Thyroid gland (tissue), 4 donors: ENCODE results near the gene CDKN2C. TPM values are rescaled to one million over a fixed set of nuclear protein-coding genes. Genes with fewer than 3 reads are reported as not detected.
"Not testable (repeated sequence)": the region's sequence is repeated elsewhere in the genome, so short reads cannot be mapped to it uniquely, and the experiment has no call there.

Experiments used
- DNase-seq, 2 donors: peaks; one replicate each; pipeline ENCODE4 v3.0.0-alpha.2; 2019
- H3K27ac ChIP-seq, 3 donors: fragments of 200-600 bp; sonication (generic); 1 replicate in 2 of 3; 2 replicates in 1 of 3; pipeline ENCODE4 v1.5.1; 2016 to 2019; ENCODE audit warnings: mild to moderate bottlenecking in 1 of 3, moderate library complexity in 1 of 3
- H3K27me3 ChIP-seq: fragments of 200-600 bp; sonication (generic); one replicate; pipeline ENCODE4 v1.5.1; 2019
- H3K36me3 ChIP-seq, 2 donors: fragments of 200-600 bp; sonication (generic); one replicate each; pipeline ENCODE4 v1.5.1; 2016 to 2019
- H3K4me1 ChIP-seq, 2 donors: fragments of 200-600 bp; sonication (generic); one replicate each; pipeline ENCODE4 v1.5.1; 2017 to 2019
- H3K4me3 ChIP-seq, 3 donors: fragments of 200-600 bp; sonication (generic); replicated peaks in 1 of 3; 1 replicate in 2 of 3; 2 replicates in 1 of 3; pipeline ENCODE4 v1.5.1; 2016; ENCODE audit warnings: mild to moderate bottlenecking in 1 of 3
- H3K9me3 ChIP-seq: fragments of 200-600 bp; sonication (generic); one replicate; pipeline ENCODE4 v1.5.1; 2017
- CTCF ChIP-seq, 6 experiments: fragments of 200-600 bp in 3 of 6; fragments of 450-650 bp in 3 of 6; sonication (generic) in 3 of 6; IDR thresholded peaks; one replicate each; pipeline ENCODE4 v1.5.1; 2016 to 2019; ENCODE audit warnings: antibody characterized with exemption in 6 of 6, mild to moderate bottlenecking in 2 of 6, inconsistent platforms in 1 of 6, moderate library complexity in 1 of 6
- POLR2A ChIP-seq, 2 donors: fragments of 450-650 bp; IDR thresholded peaks; one replicate each; pipeline ENCODE4 v1.6.1; 2017; ENCODE audit warnings: antibody characterized with exemption in 2 of 2, mild to moderate bottlenecking in 2 of 2, moderate library complexity in 1 of 2
- WGBS, 2 donors: methylation state at CpG; one replicate each; pipeline ENCODE4 v1.1.5; 2017; 5-methylcytosine and 5-hydroxymethylcytosine counted together
- intact Hi-C: fragments of 100-400 bp; cut with DNase I; formaldehyde crosslinking; loops from one replicate; pipeline ENCODE4 v1.15.1; 2023
- total RNA-seq, 4 donors: library from RNA; depleted of rRNA; stranded (reverse); fragments of >200 nt; gene quantifications; one replicate each; pipeline ENCODE4 v1.2.3, GENCODE V29; 2016

The CDKN2C gene
- total RNA-seq, 4 donors from 2014 or later: 10.3 to 21.6 (median 11.6) TPM

- Histone ChIP-seq H3K27me3 (no peaks in the 10 kb centered on the region), H3K27ac (no peak overlapping the region), H3K36me3 (no peaks in the 10 kb centered on the region), H3K4me3 (no peak overlapping the region), H3K4me1 (no peaks in the 10 kb centered on the region), H3K9me3 (no peaks in the 10 kb centered on the region)
- intact Hi-C loops: no loop called here
- WGBS, 2 donors: 88 to 92% methylated on average over 3 of the region's 3 CpGs
- TF ChIP-seq CTCF (IDR thresholded peaks at IDR 0.05) (no peak), POLR2A (IDR thresholded peaks at IDR 0.05) (no peak)
- DNase-seq: no peak
Observed at GRCh38 chr1:50940291-50940690, 29.8 kb upstream of the CDKN2C start.

GRCh38 chr1:50942334-50942733 lies 27.7 kb upstream of the CDKN2C start:
- Histone ChIP-seq H3K36me3 (no peaks in the 10 kb centered on the region), H3K9me3 (no peaks in the 10 kb centered on the region), H3K4me1 (no peaks in the 10 kb centered on the region), H3K27ac (no peak overlapping the region), H3K4me3 (no peak overlapping the region), H3K27me3 (no peaks in the 10 kb centered on the region)
- no peak for DNase-seq
- intact Hi-C loops: no loop called here
- TF ChIP-seq CTCF (IDR thresholded peaks at IDR 0.05): no peak
- no peak for TF ChIP-seq POLR2A (IDR thresholded peaks at IDR 0.05)
- WGBS, 2 donors: 87 to 89% methylated on average over 1 of the region's 1 CpG

GRCh38 chr1:50949286-50949982 lies 20.6 kb upstream of the CDKN2C start:
- intact Hi-C loops: no loop called here

GRCh38 chr1:50950396-50950795 lies 19.6 kb upstream of the CDKN2C start:
- H3K27me3 ChIP-seq: no peaks in the 10 kb centered on the region
- intact Hi-C loops: no loop called here
- H3K27ac ChIP-seq: no peak overlapping the region
- TF ChIP-seq CTCF (IDR thresholded peaks at IDR 0.05): no peak
- no peak for TF ChIP-seq POLR2A (IDR thresholded peaks at IDR 0.05)
- 88 to 92% methylated on average over 1 of the region's 1 CpG for WGBS, 2 donors
- no peak for DNase-seq
- peaks cover 3 to 11% of the 10 kb centered on the region in 2 donors for H3K4me1 ChIP-seq
- H3K4me3 ChIP-seq: no peak overlapping the region
- no peaks in the 10 kb centered on the region for H3K36me3 ChIP-seq
- H3K9me3 ChIP-seq: no peaks in the 10 kb centered on the region

More at GRCh38 chr1:50949286-50949982, 20.6 kb upstream of the CDKN2C start:
- Histone ChIP-seq H3K36me3 (no peaks in the 10 kb centered on the region), H3K9me3 (no peaks in the 10 kb centered on the region), H3K4me1 (peaks cover 3 to 11% of the 10 kb centered on the region in 2 donors), H3K27me3 (no peaks in the 10 kb centered on the region), H3K27ac (no peak overlapping the region), H3K4me3 (no peak overlapping the region)
- 87 to 90% methylated on average over 9 of the region's 9 CpGs for WGBS, 2 donors
- TF ChIP-seq POLR2A (IDR thresholded peaks at IDR 0.05) (no peak), CTCF (IDR thresholded peaks at IDR 0.05) (no peak)
- no peak for DNase-seq

- H3K9me3 ChIP-seq, DNase-seq: not testable (repeated sequence)
- WGBS, 2 donors: 92 to 96% methylated on average over 23 to 28 of the region's 31 CpGs
Observed at GRCh38 chr1:50952566-50952965, 17.5 kb upstream of the CDKN2C start.

More at GRCh38 chr1:50952566-50952965, 17.5 kb upstream of the CDKN2C start:
- H3K27ac ChIP-seq, intact Hi-C loops, H3K4me3 ChIP-seq, H3K27me3 ChIP-seq, H3K36me3 ChIP-seq: not testable (repeated sequence)
- H3K4me1 ChIP-seq: peaks cover 3 to 18% of the 10 kb centered on the region in 2 donors
